ENCODE results near the gene THAP11. TPM values are rescaled to one million over a fixed set of nuclear protein-coding genes. Genes with fewer than 3 reads are reported as not detected.
"Not testable (repeated sequence)": the region's sequence is repeated elsewhere in the genome, so short reads cannot be mapped to it uniquely, and the experiment has no call there.

Gene THAP11
- total RNA-seq, 1 donor = 28.9 TPM

GRCh38 chr16:67833415-67834241, 8.5 kb upstream of the THAP11 start:
- peak overlapping the region; percentile 85 for H3K4me3 ChIP-seq (ENCODE audit: low read depth, low read length)
- peak; percentile 90 for DNase-seq (ENCODE audit: low read depth)
- no peak for TF ChIP-seq CTCF (IDR thresholded peaks at IDR 0.05; ENCODE audit: insufficient read depth, low read depth, low read length)

GRCh38 chr16:67834242-67834614, 7.9 kb upstream of the THAP11 start:
- H3K4me3 ChIP-seq (ENCODE audit: low read depth, low read length) = peak overlapping the region; percentile 85
- no peak for TF ChIP-seq CTCF (IDR thresholded peaks at IDR 0.05; ENCODE audit: insufficient read depth, low read depth, low read length)
- no peak for DNase-seq (ENCODE audit: low read depth)

- not testable (repeated sequence) for DNase-seq (ENCODE audit: low read depth); H3K4me3 ChIP-seq (ENCODE audit: low read depth, low read length)
Measured at GRCh38 chr16:67837190-67837589, 4.9 kb upstream of the THAP11 start.

GRCh38 chr16:67837811-67838210, 4.3 kb upstream of the THAP11 start:
- no peak for DNase-seq (ENCODE audit: low read depth)
- no peak for TF ChIP-seq CTCF (IDR thresholded peaks at IDR 0.05; ENCODE audit: insufficient read depth, low read depth, low read length)
- no peak overlapping the region for H3K4me3 ChIP-seq (ENCODE audit: low read depth, low read length)

- no peak for TF ChIP-seq CTCF (IDR thresholded peaks at IDR 0.05; ENCODE audit: insufficient read depth, low read depth, low read length)
- peak overlapping the region; percentile 99 for H3K4me3 ChIP-seq (ENCODE audit: low read depth, low read length)
- DNase-seq (ENCODE audit: low read depth) = no peak
Measured at GRCh38 chr16:67841198-67841815, 813 bp upstream of the THAP11 start.

GRCh38 chr16:67842509-67843342, 606 bp downstream of the THAP11 start:
- peak; percentile 55 for DNase-seq (ENCODE audit: low read depth)
- H3K4me3 ChIP-seq (ENCODE audit: low read depth, low read length) = peak overlapping the region; percentile 99
- TF ChIP-seq CTCF (IDR thresholded peaks at IDR 0.05; ENCODE audit: insufficient read depth, low read depth, low read length) = peak; percentile 33

GRCh38 chr16:67843343-67843765, 1.2 kb downstream of the THAP11 start:
- no peak for DNase-seq (ENCODE audit: low read depth)

More at GRCh38 chr16:67843343-67843765, 1.2 kb downstream of the THAP11 start:
- no peak for TF ChIP-seq CTCF (IDR thresholded peaks at IDR 0.05; ENCODE audit: insufficient read depth, low read depth, low read length)
- peak overlapping the region; percentile 99 for H3K4me3 ChIP-seq (ENCODE audit: low read depth, low read length)
